Measurements from ENCODE around the gene PFKL.

The PFKL gene

GRCh38 chr21:44372616-44373015, 72.8 kb downstream of the PFKL start:
- ChIA-PET POLR2A (ENCODE audit: low non-redundant PET) (no interaction called here), CTCF (no interaction called here)
- no peak for TF ChIP-seq CTCF (conservative IDR thresholded peaks at IDR 0.05; ENCODE audit: low read depth)
- H3K27ac ChIP-seq: no peak overlapping the region
- no peak for DNase-seq (ENCODE audit: low spot score)

- CTCF ChIA-PET: no interaction called here
- POLR2A ChIA-PET (ENCODE audit: low non-redundant PET): no interaction called here
These were observed 74.9 kb downstream of the PFKL start for GRCh38 chr21:44374601-44375280.

GRCh38 chr21:44375281-44375651, 75.4 kb downstream of the PFKL start:
- H3K27ac ChIP-seq: no peak overlapping the region

More at GRCh38 chr21:44374601-44375280, 74.9 kb downstream of the PFKL start:
- TF ChIP-seq CTCF (conservative IDR thresholded peaks at IDR 0.05; ENCODE audit: low read depth): no peak
- no peak for DNase-seq (ENCODE audit: low spot score)
- H3K27ac ChIP-seq: no peak overlapping the region

DNA sequence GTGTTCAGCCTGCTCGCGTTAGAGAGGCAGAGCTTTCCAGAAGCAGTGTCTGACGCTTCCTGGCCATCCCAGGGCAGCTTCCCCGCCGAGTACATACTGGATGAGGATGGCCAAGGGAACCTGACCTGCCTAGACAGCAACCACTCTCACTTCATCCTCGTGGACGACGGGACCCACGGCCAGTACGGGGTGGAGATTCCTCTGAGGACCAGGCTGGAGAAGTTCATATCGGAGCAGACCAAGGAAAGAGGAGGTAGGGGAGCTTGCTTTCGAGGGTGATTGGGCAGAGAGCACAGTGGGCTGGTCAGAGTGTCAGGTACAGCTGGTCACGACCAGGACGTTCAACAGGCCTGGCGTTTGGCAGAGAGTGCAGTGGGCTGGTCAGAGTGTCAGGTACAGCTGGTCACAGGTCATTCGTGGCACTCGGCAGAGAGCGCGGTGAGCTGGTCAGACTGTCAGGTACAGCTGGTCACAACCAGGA, 75.9 kb downstream of the PFKL start:
- POLR2A ChIA-PET (ENCODE audit: low non-redundant PET): interaction anchor here (0.5 kb wide), 1 partner anchor 271 kb away, joined by 3 read pairs; no protein-coding TSS in a partner anchor
- no peak overlapping the region for H3K27ac ChIP-seq
- TF ChIP-seq CTCF (conservative IDR thresholded peaks at IDR 0.05; ENCODE audit: low read depth): no peak
- DNase-seq (ENCODE audit: low spot score): no peak
- CTCF ChIA-PET: no interaction called here

More at GRCh38 chr21:44375281-44375651, 75.4 kb downstream of the PFKL start:
- DNase-seq (ENCODE audit: low spot score): no peak
- ChIA-PET POLR2A (ENCODE audit: low non-redundant PET) (interaction anchor here (0.5 kb wide), 1 partner anchor 271 kb away, joined by 3 read pairs; no protein-coding TSS in a partner anchor), CTCF (no interaction called here)
- TF ChIP-seq CTCF (conservative IDR thresholded peaks at IDR 0.05; ENCODE audit: low read depth): no peak

- CTCF ChIA-PET: no interaction called here
These were observed 76.8 kb downstream of the PFKL start for GRCh38 chr21:44376606-44377005.

More at GRCh38 chr21:44376606-44377005, 76.8 kb downstream of the PFKL start:
- no peak overlapping the region for H3K27ac ChIP-seq
- TF ChIP-seq CTCF (conservative IDR thresholded peaks at IDR 0.05; ENCODE audit: low read depth): no peak
- POLR2A ChIA-PET (ENCODE audit: low non-redundant PET): no interaction called here
- DNase-seq (ENCODE audit: low spot score): no peak

All from RWPE1 (cell line).